ENCODE measurements around the gene SLC12A5. TPM values are rescaled to one million over a fixed set of nuclear protein-coding genes. Genes with fewer than 3 reads are reported as not detected.

SLC12A5 gene
- total RNA-seq, 2 experiments from 2014 or later, result 1.3 to 1.7 TPM

- ChIA-PET POLR2A (no interaction called here), CTCF (interaction anchor here (1.1 kb wide), 1 partner anchor 83 kb away, joined by 3 read pairs; no protein-coding TSS in a partner anchor)
- H3K4me1 Mint-ChIP-seq (ENCODE audit: low read depth), result no peaks in the 10 kb centered on the region
- H3K27ac Mint-ChIP-seq, result no peak overlapping the region
- no peaks in the 10 kb centered on the region for H3K27me3 Mint-ChIP-seq (ENCODE audit: low read depth)
- H3K36me3 Mint-ChIP-seq (ENCODE audit: low read depth), result peaks cover 36% of the 10 kb centered on the region
- no peaks in the 10 kb centered on the region for H3K9me3 Mint-ChIP-seq (ENCODE audit: insufficient read depth)
- no peak overlapping the region for H3K4me3 Mint-ChIP-seq
- no peak for DNase-seq
- ATAC-seq, result no peak
These were observed 41.3 kb downstream of the SLC12A5 start for GRCh38 chr20:46070215-46070900.

- no peak overlapping the region for H3K4me3 Mint-ChIP-seq
- no peak for ATAC-seq
- ChIA-PET CTCF (interaction anchor here (1.1 kb wide), 1 partner anchor 84 kb away, joined by 3 read pairs; no protein-coding TSS in a partner anchor), POLR2A (no interaction called here)
- no peaks in the 10 kb centered on the region for H3K9me3 Mint-ChIP-seq (ENCODE audit: insufficient read depth)
- no peak overlapping the region for H3K27ac Mint-ChIP-seq
- H3K4me1 Mint-ChIP-seq (ENCODE audit: low read depth), result no peaks in the 10 kb centered on the region
- no peaks in the 10 kb centered on the region for H3K27me3 Mint-ChIP-seq (ENCODE audit: low read depth)
- DNase-seq, result no peak
- H3K36me3 Mint-ChIP-seq (ENCODE audit: low read depth), result peaks cover 32% of the 10 kb centered on the region
These were observed 42.6 kb downstream of the SLC12A5 start for GRCh38 chr20:46071573-46071972.

GRCh38 chr20:46073024-46073423 lies 44.0 kb downstream of the SLC12A5 start:
- no peaks in the 10 kb centered on the region for H3K4me1 Mint-ChIP-seq (ENCODE audit: low read depth)
- H3K36me3 Mint-ChIP-seq (ENCODE audit: low read depth), result peaks cover 31% of the 10 kb centered on the region
- H3K4me3 Mint-ChIP-seq, result no peak overlapping the region
- CTCF ChIA-PET, result interaction anchor here (1.0 kb wide), 1 partner anchor 102 kb away, joined by 3 read pairs; no protein-coding TSS in a partner anchor
- ATAC-seq (no peak), DNase-seq (no peak)
- no peaks in the 10 kb centered on the region for H3K9me3 Mint-ChIP-seq (ENCODE audit: insufficient read depth)
- no peaks in the 10 kb centered on the region for H3K27me3 Mint-ChIP-seq (ENCODE audit: low read depth)
- POLR2A ChIA-PET, result no interaction called here
- no peak overlapping the region for H3K27ac Mint-ChIP-seq

DNA sequence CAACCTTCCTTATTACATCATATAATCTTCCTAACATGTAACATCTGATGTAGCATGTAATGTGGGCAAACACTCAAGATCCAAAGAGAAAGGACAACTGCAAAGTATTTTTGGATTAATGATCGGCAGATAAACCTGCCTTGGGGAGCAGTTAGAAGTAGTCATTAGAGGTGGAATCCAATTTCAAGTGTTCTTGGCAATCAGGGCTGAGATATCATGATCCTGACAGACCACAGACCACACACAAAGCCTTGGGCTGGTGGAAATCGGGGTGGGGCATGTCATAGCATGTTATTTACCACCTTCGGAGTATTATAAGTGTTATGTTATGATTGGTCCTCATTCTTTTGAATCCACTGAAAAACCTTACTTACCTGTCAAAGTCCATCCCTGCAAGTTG lies 44.4 kb downstream of the SLC12A5 start:
- ATAC-seq (no peak), DNase-seq (no peak)
- ChIA-PET CTCF (interaction anchor here (1.0 kb wide), 1 partner anchor 101 kb away, joined by 3 read pairs; no protein-coding TSS in a partner anchor), POLR2A (no interaction called here)
- Mint-ChIP-seq H3K4me3 (no peak overlapping the region), H3K9me3 (ENCODE audit: insufficient read depth) (no peaks in the 10 kb centered on the region), H3K27me3 (ENCODE audit: low read depth) (no peaks in the 10 kb centered on the region), H3K36me3 (ENCODE audit: low read depth) (peaks cover 30% of the 10 kb centered on the region), H3K4me1 (ENCODE audit: low read depth) (no peaks in the 10 kb centered on the region), H3K27ac (no peak overlapping the region)

DNA sequence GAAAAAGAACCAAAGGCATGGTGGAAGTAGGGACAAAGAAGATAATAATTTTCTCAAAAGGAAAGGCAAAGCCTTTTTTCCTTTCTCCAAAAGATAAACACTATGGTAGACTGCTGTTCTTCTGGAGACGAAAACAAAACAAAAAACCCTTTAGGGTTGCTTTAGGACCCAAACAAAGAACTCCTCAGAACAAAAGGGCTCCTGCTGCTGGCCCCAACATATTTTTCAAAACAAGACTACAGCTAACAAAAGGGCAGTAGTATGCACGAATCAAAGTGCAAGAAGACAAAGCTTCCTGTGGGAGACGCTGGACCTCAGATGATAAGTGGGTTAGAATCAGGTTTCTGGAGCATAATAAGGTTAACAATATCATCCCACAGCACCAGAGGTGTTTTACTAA lies 45.0 kb downstream of the SLC12A5 start:
- Mint-ChIP-seq H3K27me3 (ENCODE audit: low read depth) (no peaks in the 10 kb centered on the region), H3K4me1 (ENCODE audit: low read depth) (no peaks in the 10 kb centered on the region), H3K27ac (no peak overlapping the region), H3K9me3 (ENCODE audit: insufficient read depth) (no peaks in the 10 kb centered on the region), H3K36me3 (ENCODE audit: low read depth) (peaks cover 31% of the 10 kb centered on the region), H3K4me3 (no peak overlapping the region)
- no peak for ATAC-seq
- POLR2A ChIA-PET, result no interaction called here
- CTCF ChIA-PET, result no interaction called here
- DNase-seq, result no peak

DNA sequence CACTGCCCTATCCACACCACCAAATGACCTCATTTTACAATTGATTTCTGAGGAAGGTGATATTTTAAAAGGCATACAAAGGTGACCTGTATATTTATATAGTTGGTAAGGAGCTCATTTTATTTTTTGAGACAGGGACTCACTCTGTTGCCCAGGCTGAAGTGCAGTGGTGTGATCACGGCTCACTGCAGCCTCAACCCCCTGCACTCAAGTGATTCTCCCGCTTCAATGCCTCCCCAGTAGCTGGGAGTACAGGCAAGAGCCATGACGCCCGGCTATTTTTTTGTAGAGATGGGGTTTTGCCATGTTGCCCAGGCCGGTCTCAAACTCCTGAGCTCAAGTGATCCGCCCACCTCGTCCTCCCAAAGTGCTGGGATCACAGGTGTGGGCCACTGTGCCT lies 47.8 kb downstream of the SLC12A5 start:
- ChIA-PET CTCF (interaction anchor here (1.0 to 2.2 kb wide), 3 partner anchors 11 to 64 kb away, joined by 4 to 7 read pairs (median 5); no protein-coding TSS in a partner anchor), POLR2A (no interaction called here)
- H3K27me3 Mint-ChIP-seq (ENCODE audit: low read depth), result no peaks in the 10 kb centered on the region
- ATAC-seq, result no peak
- H3K36me3 Mint-ChIP-seq (ENCODE audit: low read depth), result peaks cover 29% of the 10 kb centered on the region
- DNase-seq, result no peak
- no peaks in the 10 kb centered on the region for H3K4me1 Mint-ChIP-seq (ENCODE audit: low read depth)
- H3K9me3 Mint-ChIP-seq (ENCODE audit: insufficient read depth), result no peaks in the 10 kb centered on the region
- H3K27ac Mint-ChIP-seq, result no peak overlapping the region
- no peak overlapping the region for H3K4me3 Mint-ChIP-seq

DNA sequence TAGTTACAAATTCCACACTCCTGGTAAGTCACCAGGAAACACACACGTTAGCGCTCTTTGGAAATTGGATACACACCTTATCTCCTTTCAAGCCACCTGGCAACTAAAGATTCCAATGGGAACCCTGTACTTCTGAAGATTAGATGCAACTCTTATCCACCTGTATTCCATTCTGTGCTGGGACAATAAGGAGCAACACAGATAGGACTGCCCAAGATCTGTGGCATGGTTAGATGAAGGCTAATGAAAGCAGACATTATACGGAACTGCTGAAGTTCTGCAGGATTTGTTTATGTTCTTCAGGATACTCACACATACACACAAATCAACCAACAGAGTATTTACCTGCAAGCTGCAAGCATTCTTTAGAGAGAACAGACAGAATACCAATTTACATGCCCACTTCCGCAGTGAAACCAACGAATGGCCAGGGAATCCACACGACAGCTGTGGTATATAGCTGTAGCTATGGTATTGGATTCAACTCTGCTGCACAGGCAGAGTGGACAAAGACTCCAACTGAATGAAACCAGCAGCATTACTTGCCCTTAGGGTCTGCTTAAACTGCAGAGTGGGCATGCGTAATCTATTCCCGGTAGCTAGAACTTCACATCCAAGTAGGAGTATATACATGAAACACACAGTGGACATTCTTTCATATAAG lies 48.8 kb downstream of the SLC12A5 start:
- ChIA-PET CTCF (interaction anchor here (2.1 to 2.2 kb wide), 2 partner anchors 12 to 65 kb away, joined by 5 to 7 read pairs; no protein-coding TSS in a partner anchor), POLR2A (no interaction called here)
- no peak overlapping the region for H3K4me3 Mint-ChIP-seq
- no peak for ATAC-seq
- no peak for DNase-seq
- H3K9me3 Mint-ChIP-seq (ENCODE audit: insufficient read depth), result no peaks in the 10 kb centered on the region
- no peak overlapping the region for H3K27ac Mint-ChIP-seq
- no peaks in the 10 kb centered on the region for H3K4me1 Mint-ChIP-seq (ENCODE audit: low read depth)
- H3K36me3 Mint-ChIP-seq (ENCODE audit: low read depth), result peaks cover 29% of the 10 kb centered on the region
- H3K27me3 Mint-ChIP-seq (ENCODE audit: low read depth), result no peaks in the 10 kb centered on the region

DNA sequence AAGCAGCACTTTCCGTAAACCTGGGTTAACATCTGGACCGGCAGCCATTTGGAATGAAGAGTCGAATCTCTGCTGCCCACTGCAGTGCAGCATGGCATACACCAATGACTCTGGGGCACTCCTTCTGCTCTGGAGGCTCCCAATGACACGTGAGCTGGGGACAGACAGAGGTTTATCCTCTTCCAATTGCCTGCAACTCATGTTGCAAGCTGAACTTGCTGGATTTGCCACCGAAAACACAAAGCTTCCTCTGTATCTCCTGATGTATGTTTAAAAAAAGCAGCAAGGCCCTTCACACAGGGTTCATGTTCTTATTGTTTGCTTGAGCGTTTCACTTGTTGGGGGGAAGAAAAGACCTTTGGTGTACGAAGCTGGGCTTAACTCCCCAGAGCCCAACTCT lies 49.9 kb downstream of the SLC12A5 start:
- H3K27me3 Mint-ChIP-seq (ENCODE audit: low read depth), result no peaks in the 10 kb centered on the region
- H3K9me3 Mint-ChIP-seq (ENCODE audit: insufficient read depth), result no peaks in the 10 kb centered on the region
- no peaks in the 10 kb centered on the region for H3K4me1 Mint-ChIP-seq (ENCODE audit: low read depth)
- ATAC-seq, result no peak
- H3K4me3 Mint-ChIP-seq, result no peak overlapping the region
- H3K27ac Mint-ChIP-seq, result no peak overlapping the region
- ChIA-PET POLR2A (interaction anchor here (0.6 kb wide), 1 partner anchor 293 kb away, joined by 3 read pairs; no protein-coding TSS in a partner anchor), CTCF (interaction anchor here (1.0 to 1.4 kb wide), 2 partner anchors 9 to 92 kb away, joined by 4 read pairs; no protein-coding TSS in a partner anchor)
- H3K36me3 Mint-ChIP-seq (ENCODE audit: low read depth), result peaks cover 29% of the 10 kb centered on the region
- no peak for DNase-seq

DNA sequence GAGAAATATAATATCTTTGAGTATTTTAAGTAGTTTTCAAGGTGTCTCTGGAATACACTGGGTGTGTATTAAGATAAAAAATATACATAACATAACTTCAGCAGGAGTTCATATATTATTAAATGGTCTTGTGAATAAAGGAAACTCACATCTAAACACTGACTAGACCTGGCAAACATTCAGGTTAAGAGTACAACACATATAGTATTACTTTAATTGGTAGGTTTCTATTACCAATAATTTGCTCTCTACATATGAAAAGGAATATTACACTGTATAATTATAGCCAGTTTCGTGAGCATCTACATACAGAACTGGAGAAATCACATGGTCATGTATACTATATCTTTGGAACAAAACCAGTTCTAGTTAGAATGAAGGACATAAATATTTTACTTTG lies 52.1 kb downstream of the SLC12A5 start:
- Mint-ChIP-seq H3K27ac (no peak overlapping the region), H3K4me1 (ENCODE audit: low read depth) (peaks cover 3% of the 10 kb centered on the region), H3K36me3 (ENCODE audit: low read depth) (peaks cover 17% of the 10 kb centered on the region), H3K27me3 (ENCODE audit: low read depth) (no peaks in the 10 kb centered on the region), H3K9me3 (ENCODE audit: insufficient read depth) (no peaks in the 10 kb centered on the region), H3K4me3 (no peak overlapping the region)
- ChIA-PET POLR2A (no interaction called here), CTCF (interaction anchor here (1.4 kb wide), 1 partner anchor 67 kb away, joined by 7 read pairs; no protein-coding TSS in a partner anchor)
- DNase-seq (no peak), ATAC-seq (no peak)

DNA sequence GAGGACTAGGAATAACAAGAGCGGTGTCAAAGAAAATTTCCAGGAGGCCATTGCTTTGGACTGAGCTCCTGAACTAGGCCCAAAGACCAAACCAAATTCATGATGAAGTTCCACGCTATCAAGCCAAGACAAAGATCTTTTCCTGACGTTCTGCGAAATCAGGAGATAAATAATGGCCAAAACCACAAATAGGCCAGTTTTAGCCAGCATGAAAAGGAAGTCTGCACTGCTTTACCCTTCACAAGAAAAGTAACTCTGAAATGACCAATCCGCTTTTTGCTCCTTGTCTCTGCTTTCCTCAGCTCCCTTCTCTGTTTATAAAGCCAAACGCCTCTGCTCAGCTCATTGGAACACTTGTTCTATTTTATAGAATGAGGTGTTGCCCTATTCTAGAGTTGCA lies 54.1 kb downstream of the SLC12A5 start:
- CTCF ChIA-PET, result interaction anchor here (1.8 kb wide), 1 partner anchor 60 kb away, joined by 5 read pairs; no protein-coding TSS in a partner anchor
- POLR2A ChIA-PET, result interaction anchor here (0.7 kb wide), 1 partner anchor 439 kb away, joined by 4 read pairs; no protein-coding TSS in a partner anchor
- Mint-ChIP-seq H3K27me3 (ENCODE audit: low read depth) (no peaks in the 10 kb centered on the region), H3K36me3 (ENCODE audit: low read depth) (peaks cover 17% of the 10 kb centered on the region), H3K4me1 (ENCODE audit: low read depth) (peaks cover 21% of the 10 kb centered on the region), H3K27ac (no peak overlapping the region), H3K4me3 (no peak overlapping the region), H3K9me3 (ENCODE audit: insufficient read depth) (no peaks in the 10 kb centered on the region)
- DNase-seq, result no peak
- ATAC-seq, result no peak

- no peak overlapping the region for H3K27ac Mint-ChIP-seq
- no peak for DNase-seq
- H3K36me3 Mint-ChIP-seq (ENCODE audit: low read depth), result peaks cover 14% of the 10 kb centered on the region
These were observed 54.6 kb downstream of the SLC12A5 start for GRCh38 chr20:46083531-46084061.

DNA sequence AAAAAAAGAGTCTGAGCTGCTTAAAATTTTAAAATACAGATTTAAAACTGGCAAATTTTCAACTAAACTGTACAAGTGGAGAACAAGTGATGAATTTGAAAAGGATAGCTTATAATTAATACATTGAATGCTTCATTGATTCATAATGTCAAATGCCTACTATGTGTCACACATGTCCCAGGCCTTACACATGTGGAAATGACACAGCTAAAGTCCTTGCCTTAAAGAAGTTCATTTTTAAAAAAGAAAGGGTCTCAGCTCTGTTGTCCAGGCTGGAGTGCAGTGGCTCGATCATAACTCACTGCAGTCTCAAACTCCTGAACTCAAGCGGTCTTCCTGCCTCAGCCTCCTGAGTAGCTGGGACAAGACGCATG lies 55.8 kb downstream of the SLC12A5 start:
- ATAC-seq (no peak), DNase-seq (no peak)
- H3K27me3 Mint-ChIP-seq (ENCODE audit: low read depth), result no peaks in the 10 kb centered on the region
- H3K9me3 Mint-ChIP-seq (ENCODE audit: insufficient read depth), result no peaks in the 10 kb centered on the region
- ChIA-PET POLR2A (no interaction called here), CTCF (interaction anchor here (0.6 to 2.7 kb wide), 6 partner anchors 53 to 114 kb away, joined by 3 to 24 read pairs (median 8); partner anchors contain the start of gene ZNF335)
- no peak overlapping the region for H3K4me3 Mint-ChIP-seq
- peaks cover 28% of the 10 kb centered on the region for H3K4me1 Mint-ChIP-seq (ENCODE audit: low read depth)
- peaks cover 7% of the 10 kb centered on the region for H3K36me3 Mint-ChIP-seq (ENCODE audit: low read depth)
- H3K27ac Mint-ChIP-seq, result no peak overlapping the region

More at GRCh38 chr20:46083531-46084061, 54.6 kb downstream of the SLC12A5 start:
- ChIA-PET POLR2A (interaction anchor here (0.7 kb wide), 1 partner anchor 440 kb away, joined by 4 read pairs; no protein-coding TSS in a partner anchor), CTCF (interaction anchor here (1.8 to 1.9 kb wide), 2 partner anchors 61 to 113 kb away, joined by 5 to 8 read pairs; partner anchors contain the start of gene ZNF335)
- no peaks in the 10 kb centered on the region for H3K27me3 Mint-ChIP-seq (ENCODE audit: low read depth)
- no peak for ATAC-seq
- no peaks in the 10 kb centered on the region for H3K9me3 Mint-ChIP-seq (ENCODE audit: insufficient read depth)
- H3K4me3 Mint-ChIP-seq, result no peak overlapping the region
- peaks cover 26% of the 10 kb centered on the region for H3K4me1 Mint-ChIP-seq (ENCODE audit: low read depth)
